ENCODE data around the gene NOTUM.

GRCh38 chr17:81977211-81977808 is 16.3 kb upstream of the NOTUM start, which contains the start of gene ASPSCR1:
- TF ChIP-seq, protein P1, sequence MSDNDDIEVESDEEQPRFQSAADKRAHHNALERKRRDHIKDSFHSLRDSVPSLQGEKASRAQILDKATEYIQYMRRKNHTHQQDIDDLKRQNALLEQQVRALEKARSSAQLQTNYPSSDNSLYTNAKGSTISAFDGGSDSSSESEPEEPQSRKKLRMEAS (IDR thresholded peaks at IDR 0.05) = no peak
- TF ChIP-seq GABPA (IDR thresholded peaks at IDR 0.05 in 1 of 2, conservative IDR thresholded peaks at IDR 0.05 in 1 of 2) (peak in 1 of 2 donors; percentile 64), CTCF (IDR thresholded peaks at IDR 0.05; ENCODE audit: low read depth, low read length, missing input control) (no peak), REST (IDR thresholded peaks at IDR 0.05) (no peak), EGR1 (IDR thresholded peaks at IDR 0.05; ENCODE audit: low read depth in 2 of 2) (peak in 1 of 2 donors; percentile 29), JUND (IDR thresholded peaks at IDR 0.05) (no peak), YY1 (IDR thresholded peaks at IDR 0.05) (peak; percentile 73), SP1 (IDR thresholded peaks at IDR 0.05) (peak; percentile 22), RAD21 (IDR thresholded peaks at IDR 0.05) (no peak), NR2F2 (IDR thresholded peaks at IDR 0.05) (no peak), RXRA (IDR thresholded peaks at IDR 0.05) (no peak)
- TF ChIP-seq, protein P2, sequence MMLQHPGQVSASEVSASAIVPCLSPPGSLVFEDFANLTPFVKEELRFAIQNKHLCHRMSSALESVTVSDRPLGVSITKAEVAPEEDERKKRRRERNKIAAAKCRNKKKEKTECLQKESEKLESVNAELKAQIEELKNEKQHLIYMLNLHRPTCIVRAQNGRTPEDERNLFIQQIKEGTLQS (IDR thresholded peaks at IDR 0.05) = no peak

Data from liver (tissue), 3 donors.